NOMO-1 treated with dmso at 0.1 percent for 144 hours (cell line): ENCODE results near the gene POMZP3.
"Not testable (repeated sequence)": the region's sequence is repeated elsewhere in the genome, so short reads cannot be mapped to it uniquely, and the experiment has no call there.

ENCODE experiments used
- DNase-seq: peaks from one replicate; lab custom pipeline; 2025; ENCODE audit not compliant: unreplicated experiment; lab: John Stamatoyannopoulos, UW

Gene POMZP3

GRCh38 chr7:76626989-76627642 is at the start of gene POMZP3:
TSS of gene POMZP3 (minus strand) at chr7:76627279. CDS start at chr7:76626064, 1,215 bp downstream.
- DNase-seq, result not testable (repeated sequence)

- DNase-seq, result not testable (repeated sequence)
Observed at GRCh38 chr7:76675783-76676182, 48.7 kb upstream of the POMZP3 start.

- not testable (repeated sequence) for DNase-seq
Observed at GRCh38 chr7:76673346-76673745, 46.3 kb upstream of the POMZP3 start.

DNA sequence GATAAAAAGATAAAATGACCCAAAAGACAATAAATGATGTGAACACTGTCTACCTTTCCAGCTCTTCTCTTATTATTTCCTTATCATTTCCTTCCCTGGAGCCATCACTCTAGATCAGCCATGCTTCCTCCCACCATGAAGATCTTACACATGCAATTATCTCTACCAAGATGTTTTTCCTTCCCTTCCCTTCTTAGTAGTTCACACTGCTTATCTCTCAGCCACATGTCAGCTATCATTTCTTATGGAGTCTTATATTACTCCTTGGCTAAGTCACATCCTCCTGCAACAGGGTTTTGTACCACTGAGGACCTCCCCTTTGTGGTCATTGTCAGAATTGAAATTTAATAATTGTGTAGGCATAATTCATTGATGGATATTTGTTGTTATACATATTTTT is 32.1 kb upstream of the POMZP3 start:
- DNase-seq, result not testable (repeated sequence)

- not testable (repeated sequence) for DNase-seq
Observed at GRCh38 chr7:76656425-76656824, 29.3 kb upstream of the POMZP3 start.

DNA sequence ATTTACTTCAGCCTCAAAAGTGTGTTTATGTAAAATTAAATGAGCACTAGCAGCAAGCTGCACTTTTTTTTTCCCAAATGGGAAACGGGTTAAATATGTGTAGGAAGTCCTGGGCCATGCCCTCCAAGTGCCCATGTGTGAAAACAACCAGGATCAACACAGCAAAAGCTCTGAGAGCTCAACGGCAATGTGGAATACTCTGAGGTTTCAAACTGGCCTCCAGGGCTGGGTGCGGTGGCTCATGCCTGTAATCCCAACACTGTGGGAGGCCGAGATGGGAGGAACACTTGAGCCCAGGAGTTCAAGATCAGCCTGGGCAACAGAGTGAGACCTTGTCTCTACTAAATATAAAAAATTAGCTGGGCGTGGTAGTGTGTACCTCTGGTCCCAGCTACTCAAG is 15.5 kb upstream of the POMZP3 start:
- DNase-seq, result not testable (repeated sequence)

GRCh38 chr7:76637061-76637691 is 10.1 kb upstream of the POMZP3 start:
- DNase-seq, result not testable (repeated sequence)

DNA sequence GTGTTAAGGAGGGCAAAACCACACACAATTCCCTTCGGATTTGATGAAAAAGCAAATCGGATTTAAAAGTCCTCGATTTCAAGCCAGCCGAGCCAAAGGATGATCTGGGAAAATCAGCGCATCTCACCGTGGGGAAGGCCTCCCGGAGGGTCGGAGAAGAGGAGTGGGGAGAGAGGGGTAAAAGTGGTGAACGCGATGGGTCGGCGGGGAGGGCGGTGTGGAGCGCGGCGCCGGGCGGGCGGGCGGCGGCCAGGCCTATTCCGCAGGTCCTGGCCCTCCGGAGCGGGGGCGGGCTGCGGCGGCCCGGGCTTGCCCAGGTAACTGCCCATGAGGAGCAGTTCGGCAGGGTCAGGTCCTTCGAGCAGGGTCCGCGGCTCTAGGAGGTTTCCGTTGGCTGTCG is 498 bp downstream of the POMZP3 start:
- DNase-seq, result not testable (repeated sequence)

DNA sequence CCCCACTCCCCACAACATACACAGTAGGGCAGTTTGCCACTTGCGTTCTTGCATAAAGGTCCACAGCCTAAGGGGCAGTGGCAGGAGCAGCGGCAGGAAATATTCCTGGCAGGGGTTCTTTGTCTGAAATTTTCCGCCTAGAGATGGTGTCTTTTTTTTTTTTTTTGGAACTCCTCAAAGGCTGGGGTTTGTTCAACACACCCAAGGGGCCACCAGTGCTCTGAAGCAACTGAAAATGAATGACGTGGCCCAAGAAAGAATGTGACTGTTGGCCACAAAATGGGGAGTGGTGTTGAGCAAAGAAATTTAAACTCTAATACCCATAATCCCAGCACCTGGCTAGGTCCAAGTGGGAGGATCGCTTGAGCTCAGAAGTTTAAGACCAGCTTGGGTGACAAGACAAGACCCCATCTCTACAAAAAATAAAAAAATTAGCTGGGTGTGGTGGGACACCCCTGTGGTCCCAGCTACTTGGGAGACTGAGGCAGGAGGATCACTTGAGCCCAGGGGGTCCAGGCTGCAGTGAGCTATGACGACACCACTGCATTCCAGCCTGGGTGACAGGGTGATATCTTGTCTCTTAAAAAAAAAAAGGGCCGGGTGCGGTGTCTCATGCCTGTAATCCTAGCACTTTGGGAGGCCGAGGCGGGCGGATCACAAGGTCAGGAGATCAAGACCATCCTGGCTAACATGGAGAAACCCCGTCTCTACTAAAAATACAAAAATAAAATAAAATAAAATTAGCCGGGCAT is 7.5 kb downstream of the POMZP3 start:
- not testable (repeated sequence) for DNase-seq

DNA sequence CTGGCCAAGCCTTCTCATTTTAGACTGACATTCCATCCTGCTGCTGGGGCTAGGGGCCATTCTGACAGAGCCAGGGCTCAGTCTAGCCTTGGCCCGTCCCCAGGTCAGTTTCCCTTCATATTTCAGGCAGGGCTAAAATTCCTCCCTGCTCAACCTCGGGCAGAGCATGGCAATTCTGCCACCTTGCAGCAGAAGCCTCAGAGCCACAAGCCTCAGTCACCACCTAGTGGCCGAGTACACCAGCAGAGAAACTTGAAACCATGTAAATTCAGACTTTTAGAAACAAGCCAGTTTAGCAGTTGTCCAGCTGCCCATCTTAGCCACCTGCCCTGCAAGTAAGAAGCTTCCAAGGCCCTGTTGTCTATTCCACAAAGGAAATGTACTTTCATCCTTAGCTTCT is 13.3 kb downstream of the POMZP3 start:
- not testable (repeated sequence) for DNase-seq

GRCh38 chr7:76612232-76612631 is 14.8 kb downstream of the POMZP3 start:
- not testable (repeated sequence) for DNase-seq

DNA sequence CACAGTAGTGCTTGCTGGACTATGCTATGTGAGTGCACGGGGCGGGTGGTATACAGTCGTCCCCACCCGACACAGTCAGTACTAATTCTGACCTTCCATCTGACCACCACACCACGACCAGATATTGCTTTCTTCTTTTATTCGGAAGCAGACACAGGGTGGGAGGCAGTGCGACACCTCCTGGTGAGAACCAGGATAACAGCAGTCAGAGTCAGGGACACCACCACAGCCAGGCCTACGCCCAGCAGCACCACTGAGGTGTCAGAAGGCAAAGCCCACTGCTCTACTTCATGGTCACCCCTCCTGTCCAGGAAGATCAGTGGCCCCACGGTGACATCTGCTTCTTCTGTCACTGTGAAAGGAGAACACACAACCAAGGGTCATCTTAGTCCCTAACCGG is 17.2 kb downstream of the POMZP3 start:
- DNase-seq, result not testable (repeated sequence)

GRCh38 chr7:76608469-76608868 is 18.6 kb downstream of the POMZP3 start:
- DNase-seq, result not testable (repeated sequence)

DNA sequence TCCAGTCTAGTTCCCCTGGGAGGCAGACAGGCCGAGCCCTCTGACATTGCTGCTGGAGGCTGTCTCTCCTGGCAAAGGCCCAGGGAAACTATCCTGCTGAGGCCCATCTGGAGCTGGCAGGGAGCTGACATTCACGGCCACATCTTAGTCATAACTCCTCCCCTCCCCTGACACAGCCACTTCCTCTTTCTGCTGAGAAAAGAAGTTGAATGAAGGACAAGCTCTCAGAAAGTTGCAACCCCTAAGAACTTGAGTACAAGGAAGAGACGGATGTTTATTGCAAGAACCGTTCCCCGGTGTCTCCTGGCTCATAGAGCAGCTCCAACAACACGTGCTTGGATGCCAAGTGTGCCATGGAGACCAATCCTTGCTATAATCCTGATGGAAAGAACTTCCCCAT is 21.1 kb downstream of the POMZP3 start:
- peak; percentile 99 for DNase-seq

- DNase-seq, result not testable (repeated sequence)
Observed at GRCh38 chr7:76600650-76601049, 26.4 kb downstream of the POMZP3 start.

- DNase-seq, result not testable (repeated sequence)
Observed at GRCh38 chr7:76600116-76600482, 27.0 kb downstream of the POMZP3 start.

DNA sequence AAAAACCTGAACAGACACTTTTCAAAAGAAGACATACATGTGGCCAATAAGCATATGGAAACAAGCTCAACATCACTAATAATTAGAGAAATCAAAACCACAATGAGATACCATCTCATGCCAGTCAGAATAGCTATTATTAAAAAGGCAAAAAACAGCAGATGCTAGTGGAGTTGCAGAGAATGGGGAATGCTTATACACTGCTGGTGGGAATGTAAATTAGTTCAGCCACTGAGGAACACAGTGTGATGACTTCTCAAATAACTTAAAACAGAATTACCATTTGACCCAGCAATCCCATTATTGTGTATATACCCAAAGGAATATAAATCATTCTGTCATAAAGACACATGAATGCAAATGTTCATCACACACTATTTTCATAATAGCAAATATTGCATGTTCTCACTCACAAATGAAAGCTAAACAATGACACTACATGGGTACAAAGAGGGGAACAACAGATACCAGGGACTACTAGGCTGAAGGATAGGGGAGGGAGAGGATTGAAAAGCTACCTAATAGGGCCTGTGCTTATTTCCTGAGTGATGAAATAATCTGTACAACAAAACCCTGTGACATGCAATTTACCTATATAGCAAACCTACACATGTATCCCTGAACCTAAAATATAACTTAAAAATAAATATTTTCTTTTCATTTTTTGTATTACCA is 28.4 kb downstream of the POMZP3 start:
- DNase-seq, result not testable (repeated sequence)

GRCh38 chr7:76597288-76597687 is 29.8 kb downstream of the POMZP3 start:
- not testable (repeated sequence) for DNase-seq

GRCh38 chr7:76592694-76593093 is 34.4 kb downstream of the POMZP3 start:
- peak; percentile 28 for DNase-seq

GRCh38 chr7:76591602-76592304 is 35.3 kb downstream of the POMZP3 start:
- DNase-seq, result not testable (repeated sequence)

DNA sequence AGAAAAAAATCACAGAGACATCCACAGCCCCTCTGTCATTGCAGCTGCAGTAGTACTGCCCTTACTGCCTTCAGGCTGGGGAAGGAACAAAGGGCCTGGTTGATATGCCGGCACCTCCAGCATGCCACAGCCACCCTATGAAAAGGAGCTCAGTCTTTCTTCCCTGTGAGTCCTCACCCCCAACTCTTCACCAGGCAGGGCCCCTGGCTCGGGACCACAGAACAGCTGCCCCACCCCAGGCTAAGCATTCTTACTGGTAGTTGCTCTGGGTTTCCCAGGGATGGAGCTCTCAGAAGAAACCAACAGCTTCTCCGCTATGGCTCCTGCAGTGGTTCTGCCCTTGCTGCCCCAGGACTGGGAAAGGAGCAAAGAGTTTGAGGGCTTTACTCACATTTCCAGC is 36.0 kb downstream of the POMZP3 start:
- DNase-seq, result not testable (repeated sequence)
